Glutamatergic neuron (in vitro differentiated cells): ENCODE results near the gene PURA. TPM values are rescaled to one million over a fixed set of nuclear protein-coding genes. Genes with fewer than 3 reads are reported as not detected.

Experiments
- DNase-seq: peaks from one replicate; pipeline ENCODE4 v3.0.0; 2022
- H3K27ac Mint-ChIP-seq: one replicate; pipeline ENCODE4 v1.8.0; 2020; ENCODE audit warnings: mild to moderate bottlenecking, mixed read lengths, inconsistent platforms; ENCODE audit not compliant: unreplicated experiment
- H3K27me3 Mint-ChIP-seq: one replicate; pipeline ENCODE4 v1.8.0; 2020; ENCODE audit warnings: mild to moderate bottlenecking, moderate library complexity, mixed read lengths, inconsistent platforms; ENCODE audit not compliant: unreplicated experiment
- H3K36me3 Mint-ChIP-seq: one replicate; pipeline ENCODE4 v1.8.0; 2020; ENCODE audit warnings: mild to moderate bottlenecking, mixed read lengths, inconsistent platforms; ENCODE audit not compliant: unreplicated experiment
- H3K4me1 Mint-ChIP-seq: one replicate; pipeline ENCODE4 v1.8.0; 2020; ENCODE audit warnings: mild to moderate bottlenecking, low read depth, mixed read lengths, inconsistent platforms; ENCODE audit not compliant: unreplicated experiment
- H3K4me3 Mint-ChIP-seq: one replicate; pipeline ENCODE4 v1.8.0; 2020; ENCODE audit warnings: mild to moderate bottlenecking, mixed read lengths, inconsistent platforms; ENCODE audit not compliant: unreplicated experiment
- H3K9me3 Mint-ChIP-seq: one replicate; pipeline ENCODE4 v1.8.0; 2020; ENCODE audit warnings: mild to moderate bottlenecking, moderate library complexity, mixed read lengths, inconsistent platforms; ENCODE audit not compliant: unreplicated experiment
- total RNA-seq: library from RNA; stranded (reverse); fragmentation: NEBNext Ultra II Directional; extraction: Animal tissue kit (Norgen Biotek cat#: 25700); gene quantifications from one replicate; pipeline ENCODE4 v1.2.1, GENCODE V29; 2021; ENCODE audit not compliant: unreplicated experiment
- TF ChIP-seq, protein P1 (sequence below): fragments of 200-600 bp; sonication (generic); IDR thresholded peaks from one replicate; pipeline ENCODE4 v1.5.0; 2021; ENCODE audit not compliant: partially characterized antibody, unreplicated experiment

PURA gene
- total RNA-seq, 1 donor from 2014 or later, result 4.1 TPM

DNA sequence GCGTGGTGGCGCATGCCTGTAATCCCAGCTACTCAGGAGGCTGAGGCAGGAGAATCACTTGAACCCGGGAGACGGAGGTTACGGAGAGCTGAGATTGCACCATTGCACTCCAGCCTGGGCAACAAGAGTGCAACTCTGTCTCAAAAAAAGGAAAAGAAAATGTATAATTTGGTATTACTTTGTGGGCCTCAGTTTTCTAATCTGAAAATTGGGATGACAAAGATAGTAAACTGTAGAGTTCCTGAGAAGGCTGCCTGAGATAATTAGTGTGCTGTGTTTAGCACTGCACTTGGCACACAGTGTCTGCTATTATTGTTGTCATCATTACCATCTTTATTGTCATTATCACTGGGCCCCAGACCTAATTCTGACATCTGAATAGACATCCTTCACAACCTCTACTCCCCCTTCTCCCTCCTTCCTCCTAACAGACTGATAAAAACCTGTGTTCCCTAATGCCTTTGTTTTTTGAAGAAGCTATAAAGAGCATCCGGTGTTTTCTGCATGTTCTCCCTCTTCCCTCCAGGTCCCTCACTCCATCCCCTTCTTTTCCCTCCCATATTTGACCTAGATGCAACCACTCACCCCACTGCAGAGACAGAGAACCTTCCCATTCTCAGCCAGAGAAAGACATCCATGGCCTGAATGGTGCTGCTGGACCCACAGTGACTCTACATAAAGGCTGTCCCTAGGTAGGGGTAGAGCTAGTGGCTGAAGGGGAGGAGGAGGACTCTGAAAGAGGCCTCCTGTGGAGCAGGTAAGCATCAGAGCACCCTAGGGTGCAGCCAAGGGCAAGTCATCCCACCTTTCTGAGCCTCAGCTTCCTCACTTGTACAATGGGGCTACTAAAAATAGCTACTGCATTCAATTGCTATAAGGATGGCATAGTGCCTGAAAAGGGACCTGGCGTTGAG lies 45.4 kb downstream of the PURA start:
- TF ChIP-seq, protein P1, sequence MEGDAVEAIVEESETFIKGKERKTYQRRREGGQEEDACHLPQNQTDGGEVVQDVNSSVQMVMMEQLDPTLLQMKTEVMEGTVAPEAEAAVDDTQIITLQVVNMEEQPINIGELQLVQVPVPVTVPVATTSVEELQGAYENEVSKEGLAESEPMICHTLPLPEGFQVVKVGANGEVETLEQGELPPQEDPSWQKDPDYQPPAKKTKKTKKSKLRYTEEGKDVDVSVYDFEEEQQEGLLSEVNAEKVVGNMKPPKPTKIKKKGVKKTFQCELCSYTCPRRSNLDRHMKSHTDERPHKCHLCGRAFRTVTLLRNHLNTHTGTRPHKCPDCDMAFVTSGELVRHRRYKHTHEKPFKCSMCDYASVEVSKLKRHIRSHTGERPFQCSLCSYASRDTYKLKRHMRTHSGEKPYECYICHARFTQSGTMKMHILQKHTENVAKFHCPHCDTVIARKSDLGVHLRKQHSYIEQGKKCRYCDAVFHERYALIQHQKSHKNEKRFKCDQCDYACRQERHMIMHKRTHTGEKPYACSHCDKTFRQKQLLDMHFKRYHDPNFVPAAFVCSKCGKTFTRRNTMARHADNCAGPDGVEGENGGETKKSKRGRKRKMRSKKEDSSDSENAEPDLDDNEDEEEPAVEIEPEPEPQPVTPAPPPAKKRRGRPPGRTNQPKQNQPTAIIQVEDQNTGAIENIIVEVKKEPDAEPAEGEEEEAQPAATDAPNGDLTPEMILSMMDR, result no peak
- peaks cover 5% of the 10 kb centered on the region for H3K4me1 Mint-ChIP-seq
- no peak overlapping the region for H3K4me3 Mint-ChIP-seq
- peaks cover 2% of the 10 kb centered on the region for H3K27me3 Mint-ChIP-seq
- no peak overlapping the region for H3K27ac Mint-ChIP-seq
- no peak for DNase-seq
- H3K36me3 Mint-ChIP-seq, result no peaks in the 10 kb centered on the region
- peaks cover 1% of the 10 kb centered on the region for H3K9me3 Mint-ChIP-seq

DNA sequence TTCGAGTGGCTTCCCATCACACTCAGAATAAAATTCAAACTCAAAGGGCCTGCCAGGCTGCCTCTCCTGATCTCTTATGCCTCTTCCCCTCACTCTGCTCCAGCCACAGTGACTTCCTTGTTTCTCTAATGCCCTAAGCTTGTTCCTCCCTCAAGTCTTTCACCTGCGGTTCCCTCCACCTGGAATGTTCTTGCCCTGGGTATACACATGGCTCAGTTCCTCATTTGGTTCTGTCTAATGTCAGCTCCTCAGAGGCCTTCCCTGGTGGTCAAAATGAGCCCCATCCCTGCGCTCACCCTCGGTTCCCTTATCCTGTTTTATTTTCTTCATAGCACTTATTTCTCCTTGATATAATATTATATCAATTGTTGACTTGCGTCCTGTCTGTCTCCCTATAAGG lies 48.4 kb downstream of the PURA start:
- no peak for DNase-seq
- Mint-ChIP-seq H3K27me3 (peaks cover 5% of the 10 kb centered on the region), H3K4me1 (peaks cover 5% of the 10 kb centered on the region), H3K9me3 (no peaks in the 10 kb centered on the region), H3K36me3 (no peaks in the 10 kb centered on the region), H3K4me3 (no peak overlapping the region), H3K27ac (no peak overlapping the region)
- TF ChIP-seq, protein P1, result no peak

DNA sequence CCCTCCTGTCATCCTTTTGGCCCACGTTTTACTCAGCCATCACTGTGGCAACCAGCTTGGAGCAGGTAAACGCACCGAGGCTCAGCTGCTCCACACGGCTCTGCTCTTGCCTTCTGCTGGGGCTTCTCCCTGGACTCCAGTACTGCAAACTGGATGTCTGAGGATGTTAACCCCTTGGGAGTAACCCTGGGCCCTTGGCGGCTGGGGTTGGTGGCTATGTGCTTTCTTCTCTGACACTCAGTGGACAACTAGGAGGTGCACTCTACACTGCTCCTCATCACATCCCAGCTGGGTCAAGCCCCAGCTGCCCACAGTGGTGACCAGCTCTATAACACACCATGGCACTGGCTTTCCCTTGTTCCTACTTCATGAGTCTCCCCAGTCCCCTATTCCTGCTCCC lies 48.9 kb downstream of the PURA start:
- TF ChIP-seq, protein P1, result no peak
- Mint-ChIP-seq H3K36me3 (no peaks in the 10 kb centered on the region), H3K27me3 (peaks cover 5% of the 10 kb centered on the region), H3K4me3 (no peak overlapping the region), H3K9me3 (no peaks in the 10 kb centered on the region), H3K27ac (no peak overlapping the region), H3K4me1 (peaks cover 5% of the 10 kb centered on the region)
- DNase-seq, result no peak

DNA sequence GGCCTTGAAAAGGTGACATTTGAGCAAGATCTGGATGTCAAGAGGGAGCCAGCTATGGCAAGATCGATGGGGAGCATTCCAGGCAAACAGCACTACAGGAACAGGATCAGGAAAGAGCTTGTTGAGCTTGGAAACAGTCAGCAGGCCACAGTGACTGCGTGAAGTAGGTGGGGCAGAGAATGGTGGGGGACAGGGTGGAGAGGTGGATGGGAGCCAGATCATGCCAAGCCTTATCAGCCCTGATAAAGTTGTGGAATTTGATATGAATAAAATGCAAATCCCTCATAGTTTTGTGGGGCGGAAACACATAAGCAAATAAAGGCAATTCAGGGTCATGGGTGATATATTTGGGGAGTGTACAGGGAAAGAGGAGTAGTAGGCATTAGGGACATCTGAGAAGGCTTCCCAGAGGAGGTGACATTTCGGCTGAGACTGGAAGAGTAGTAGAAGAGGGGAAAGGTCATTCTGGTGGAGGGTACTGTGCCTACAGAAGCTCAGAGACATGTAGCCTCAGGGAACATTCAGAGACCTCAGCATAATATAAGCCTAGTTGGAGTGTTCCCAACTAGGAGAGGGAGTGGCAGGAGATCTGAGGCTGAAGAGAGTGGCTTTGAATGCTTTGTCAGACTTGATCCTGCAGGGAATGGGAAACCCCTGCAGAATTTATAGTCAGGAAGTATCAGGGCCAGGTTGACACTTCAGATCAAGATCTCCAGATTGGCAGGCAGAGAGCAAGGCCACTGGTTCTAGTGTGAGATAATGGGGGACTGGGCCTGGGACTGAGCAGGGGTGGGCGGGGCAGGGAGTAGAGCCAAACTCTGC lies 51.4 kb downstream of the PURA start:
- H3K27me3 Mint-ChIP-seq, result peaks cover 5% of the 10 kb centered on the region
- peaks cover 5% of the 10 kb centered on the region for H3K4me1 Mint-ChIP-seq
- H3K4me3 Mint-ChIP-seq, result no peak overlapping the region
- no peak overlapping the region for H3K27ac Mint-ChIP-seq
- no peak for DNase-seq
- no peaks in the 10 kb centered on the region for H3K36me3 Mint-ChIP-seq
- TF ChIP-seq, protein P1, result no peak
- H3K9me3 Mint-ChIP-seq, result no peaks in the 10 kb centered on the region
